Spinal cord (tissue), 10 donors: ENCODE measurements around the gene PFKP. TPM values are rescaled to one million over a fixed set of nuclear protein-coding genes. Genes with fewer than 3 reads are reported as not detected.
"Not testable (repeated sequence)": the region's sequence is repeated elsewhere in the genome, so short reads cannot be mapped to it uniquely, and the experiment has no call there.

Experiments used
- DNase-seq, 6 donors: peaks; one replicate each; pipeline versions ENCODE4 v3.0.0 to v3.0.0-alpha.2; 2013 to 2015; ENCODE audit warnings: low spot score in 6 of 6, low read depth in 4 of 6
- H3K27ac ChIP-seq: one replicate; pipeline ENCODE4 v1.5.1; 2013; ENCODE audit warnings: low read depth, low read length, control low read depth
- H3K27me3 ChIP-seq: one replicate; pipeline ENCODE4 v1.6.1; 2013; ENCODE audit warnings: low read length; ENCODE audit not compliant: control insufficient read depth, insufficient read depth
- H3K36me3 ChIP-seq: one replicate; pipeline ENCODE4 v1.6.1; 2013; ENCODE audit warnings: low read length; ENCODE audit not compliant: control insufficient read depth, insufficient read depth
- H3K4me1 ChIP-seq: one replicate; pipeline ENCODE4 v1.6.1; 2013; ENCODE audit warnings: low read length; ENCODE audit not compliant: control insufficient read depth, insufficient read depth
- H3K4me3 ChIP-seq: one replicate; pipeline ENCODE4 v1.5.1; 2013; ENCODE audit warnings: low read depth, low read length, control low read depth
- H3K9me3 ChIP-seq: one replicate; pipeline ENCODE4 v1.6.1; 2013; ENCODE audit warnings: low read length; ENCODE audit not compliant: control insufficient read depth, insufficient read depth
- WGBS: methylation state at CpG from one replicate; pipeline ENCODE4 v1.1.5; 2013; ENCODE audit warnings: missing lambda C conversion rate; ENCODE audit not compliant: insufficient coverage; 5-methylcytosine and 5-hydroxymethylcytosine counted together
- polyA plus RNA-seq, 2 donors: library from polyadenylated mRNA; unstranded; fragments of 120-200 nt; gene quantifications; one replicate each; pipeline ENCODE4 v1.2.1, GENCODE V29; 2013; ENCODE audit not compliant: insufficient read length in 2 of 2
- total RNA-seq, 2 donors: library from RNA; depleted of rRNA in 1 of 2; stranded (reverse); fragments of 120-200 nt in 1 of 2; fragments of >200 nt in 1 of 2; gene quantifications; one replicate each; pipeline versions ENCODE4 v1.2.3 to v1.2.4, GENCODE V29; 2013 to 2014
- donor health status: healthy.

The PFKP gene
- total and polyA plus RNA-seq, 4 donors, result 76.4 to 178 (median 138) TPM

DNA sequence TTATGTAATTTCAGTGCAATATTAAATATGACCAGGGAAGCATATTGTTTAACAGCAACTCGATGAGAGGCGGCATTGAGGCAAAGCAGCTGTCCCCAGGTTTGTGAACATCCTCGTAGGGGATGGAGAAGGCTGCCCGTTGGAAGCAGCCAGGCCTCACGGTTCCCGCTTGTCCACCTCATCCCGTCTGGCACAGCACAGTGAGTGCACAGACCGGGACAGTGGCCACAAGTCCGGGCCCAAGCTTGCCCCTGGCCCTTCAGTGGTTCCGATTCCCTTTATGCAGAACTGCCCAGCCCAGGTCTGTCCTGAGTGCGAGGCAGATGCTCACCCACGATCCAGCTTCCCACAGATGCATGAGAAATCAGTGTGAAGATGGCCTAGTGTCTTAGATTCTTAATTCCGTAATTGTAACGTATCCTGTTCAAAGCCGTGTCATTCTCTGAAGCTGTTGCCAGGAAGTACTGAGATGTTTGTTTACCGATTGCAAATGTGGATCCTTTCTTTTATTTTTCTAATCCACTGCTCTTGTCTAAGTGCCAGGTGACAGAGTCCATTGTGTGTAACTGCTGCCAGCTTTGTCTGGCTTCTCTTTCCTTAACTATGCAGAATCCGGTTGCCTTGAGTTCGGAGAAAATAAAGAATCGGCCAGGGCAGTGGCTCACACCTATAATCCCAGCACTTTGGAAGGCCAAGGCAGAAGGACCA lies 35.5 kb downstream of the PFKP start:
- peaks cover 67% of the 10 kb centered on the region for H3K36me3 ChIP-seq
- peak overlapping the region; percentile 61 for H3K27ac ChIP-seq
- H3K9me3 ChIP-seq, result no peaks in the 10 kb centered on the region
- WGBS, result 66% methylated on average over 18 of the region's 19 CpGs
- peak in 1 of 6 donors; percentile 80 for DNase-seq
- no peaks in the 10 kb centered on the region for H3K27me3 ChIP-seq
- no peak overlapping the region for H3K4me3 ChIP-seq
- H3K4me1 ChIP-seq, result peaks cover 29% of the 10 kb centered on the region

DNA sequence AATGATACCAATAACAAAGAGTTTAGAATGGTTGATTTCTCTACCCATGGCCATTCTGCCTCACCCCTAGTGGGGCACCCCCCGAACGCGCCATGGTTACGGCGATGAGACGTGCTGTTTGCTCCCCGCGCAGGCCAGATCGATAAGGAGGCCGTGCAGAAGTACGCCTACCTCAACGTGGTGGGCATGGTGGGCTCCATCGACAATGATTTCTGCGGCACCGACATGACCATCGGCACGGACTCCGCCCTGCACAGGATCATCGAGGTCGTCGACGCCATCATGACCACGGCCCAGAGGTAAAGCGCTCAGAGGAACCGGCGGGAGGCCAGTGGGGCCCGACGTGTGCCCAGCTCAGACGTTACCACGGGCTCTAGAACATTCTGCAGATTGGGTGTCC lies 36.3 kb downstream of the PFKP start:
- Histone ChIP-seq H3K36me3 (peaks cover 73% of the 10 kb centered on the region), H3K4me1 (peaks cover 32% of the 10 kb centered on the region), H3K27me3 (no peaks in the 10 kb centered on the region), H3K9me3 (no peaks in the 10 kb centered on the region), H3K4me3 (no peak overlapping the region), H3K27ac (peak overlapping the region; percentile 61)
- no peak for DNase-seq
- 96% methylated on average over 30 of the region's 30 CpGs for WGBS

DNA sequence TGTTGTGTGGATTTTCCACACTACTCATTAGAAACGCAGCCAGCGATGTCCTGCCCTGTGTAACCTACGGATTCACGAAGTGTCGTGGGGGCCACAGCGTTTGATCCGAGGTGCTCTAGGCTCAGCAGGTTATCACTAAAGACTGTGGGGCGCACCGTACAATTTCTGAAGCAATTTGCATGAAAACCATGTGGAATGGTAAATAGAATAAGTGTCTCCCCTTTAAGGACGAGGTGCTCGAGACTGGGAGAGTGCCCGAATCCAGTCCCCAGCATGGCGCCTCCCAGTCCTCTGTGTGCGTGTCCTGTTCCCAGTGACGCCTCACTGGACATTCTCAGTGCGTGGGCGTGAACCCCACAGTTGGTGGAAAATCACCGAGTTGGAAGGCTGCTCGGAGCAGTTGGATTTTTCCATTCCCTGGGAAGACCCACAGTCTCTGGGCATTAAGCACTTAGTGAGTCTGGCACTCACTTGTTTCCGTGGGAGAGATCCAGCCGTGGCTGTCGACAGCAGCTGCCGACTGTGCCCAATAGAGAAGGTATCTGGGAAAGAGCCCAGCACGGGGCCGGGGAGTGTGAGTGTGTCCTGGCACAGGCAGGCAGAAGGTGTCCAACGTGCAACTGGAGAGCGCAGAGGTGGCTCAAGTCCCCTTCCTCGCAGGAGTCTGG lies 37.0 kb downstream of the PFKP start:
- H3K27me3 ChIP-seq, result no peaks in the 10 kb centered on the region
- H3K27ac ChIP-seq, result no peak overlapping the region
- peaks cover 32% of the 10 kb centered on the region for H3K4me1 ChIP-seq
- peak in 1 of 6 donors; percentile 32 for DNase-seq
- 71% methylated on average over 24 of the region's 28 CpGs for WGBS
- peaks cover 78% of the 10 kb centered on the region for H3K36me3 ChIP-seq
- H3K4me3 ChIP-seq, result no peak overlapping the region
- no peaks in the 10 kb centered on the region for H3K9me3 ChIP-seq

DNA sequence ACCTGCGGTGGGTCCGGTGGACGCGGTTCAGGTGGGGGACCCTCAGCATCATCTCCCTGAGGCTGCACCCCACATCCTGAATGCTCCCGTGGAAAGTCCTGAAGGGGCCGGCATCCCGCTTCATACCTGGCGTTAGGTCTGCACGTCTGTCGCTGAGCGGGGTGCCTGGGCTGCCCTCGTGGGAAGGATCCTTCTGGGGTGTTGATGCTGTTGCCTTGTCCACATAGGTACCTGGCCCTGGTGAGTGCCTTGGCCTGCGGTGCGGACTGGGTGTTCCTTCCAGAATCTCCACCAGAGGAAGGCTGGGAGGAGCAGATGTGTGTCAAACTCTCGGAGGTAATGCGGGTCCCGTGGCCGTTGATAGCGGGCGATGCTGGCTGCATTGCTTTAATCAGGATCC lies 37.8 kb downstream of the PFKP start:
- H3K27me3 ChIP-seq, result no peaks in the 10 kb centered on the region
- no peak overlapping the region for H3K27ac ChIP-seq
- no peak for DNase-seq
- peaks cover 75% of the 10 kb centered on the region for H3K36me3 ChIP-seq
- peaks cover 32% of the 10 kb centered on the region for H3K4me1 ChIP-seq
- WGBS, result 99% methylated on average over 20 of the region's 20 CpGs
- no peak overlapping the region for H3K4me3 ChIP-seq
- H3K9me3 ChIP-seq, result no peaks in the 10 kb centered on the region

DNA sequence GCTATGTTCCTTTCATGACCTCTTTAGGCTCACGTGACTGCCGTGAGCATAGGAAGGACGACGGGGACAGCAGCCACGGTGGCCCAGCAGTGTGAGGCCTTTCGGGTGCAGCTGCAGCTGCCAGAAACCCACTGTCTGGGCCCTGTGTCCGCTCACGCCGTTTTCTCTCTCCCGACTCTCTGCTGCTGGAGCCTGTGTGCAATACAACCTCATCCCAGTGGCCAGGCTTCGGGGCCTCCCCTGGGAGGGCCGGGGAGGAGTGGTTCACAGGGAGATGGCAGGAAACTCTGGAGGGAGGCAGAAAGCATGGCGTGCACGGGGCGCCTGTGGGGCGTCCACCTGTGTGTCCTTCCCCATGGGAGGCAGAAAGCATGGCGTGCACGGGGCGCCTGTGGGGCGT lies 38.6 kb downstream of the PFKP start:
- no peaks in the 10 kb centered on the region for H3K9me3 ChIP-seq
- peaks cover 73% of the 10 kb centered on the region for H3K36me3 ChIP-seq
- no peak overlapping the region for H3K4me3 ChIP-seq
- 76% methylated on average over 10 of the region's 20 CpGs for WGBS
- H3K27me3 ChIP-seq, result no peaks in the 10 kb centered on the region
- DNase-seq, result no peak
- H3K4me1 ChIP-seq, result peaks cover 32% of the 10 kb centered on the region
- no peak overlapping the region for H3K27ac ChIP-seq

DNA sequence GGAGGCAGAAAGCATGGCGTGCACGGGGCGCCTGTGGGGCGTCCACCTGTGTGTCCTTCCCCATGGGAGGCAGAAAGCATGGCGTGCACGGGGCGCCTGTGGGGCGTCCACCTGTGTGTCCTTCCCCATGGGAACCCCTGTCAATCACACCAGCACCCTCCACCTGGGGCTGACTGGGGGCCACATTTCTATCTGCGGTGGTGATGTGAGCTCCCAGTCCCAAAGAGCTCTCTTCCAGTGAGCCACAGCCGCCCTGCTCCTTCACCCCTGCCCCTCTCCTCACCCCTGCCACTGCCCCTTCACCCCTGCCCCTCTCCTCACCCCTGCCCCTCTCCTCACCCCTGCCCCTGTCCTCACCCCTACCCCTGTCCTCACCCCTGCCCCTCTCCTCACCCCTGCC lies 39.0 kb downstream of the PFKP start:
- H3K4me3 ChIP-seq, DNase-seq, H3K27ac ChIP-seq, H3K9me3 ChIP-seq, H3K27me3 ChIP-seq: not testable (repeated sequence)
- Histone ChIP-seq H3K4me1 (peaks cover 32% of the 10 kb centered on the region), H3K36me3 (peaks cover 69% of the 10 kb centered on the region)
- WGBS, result 89% methylated on average over 5 of the region's 10 CpGs

DNA sequence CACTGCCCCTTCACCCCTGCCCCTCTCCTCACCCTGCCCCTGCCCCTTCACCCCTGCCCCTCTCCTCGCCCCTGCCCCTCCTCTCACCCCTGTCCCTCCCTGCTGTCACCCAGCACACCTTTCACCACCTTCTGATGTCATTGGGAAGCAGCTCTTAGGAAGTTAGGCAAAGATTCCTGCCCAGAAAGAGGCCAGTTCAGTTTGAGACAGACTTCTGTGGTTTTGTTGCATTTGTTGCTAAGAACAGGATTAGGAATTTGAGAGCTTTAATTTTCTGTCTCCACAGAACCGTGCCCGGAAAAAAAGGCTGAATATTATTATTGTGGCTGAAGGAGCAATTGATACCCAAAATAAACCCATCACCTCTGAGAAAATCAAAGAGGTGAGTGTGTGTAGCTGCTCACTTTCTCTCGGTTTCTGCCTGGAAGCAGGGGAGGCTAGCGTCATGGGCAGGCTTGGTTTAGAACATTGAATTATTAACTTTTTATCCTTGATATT lies 39.6 kb downstream of the PFKP start:
- Histone ChIP-seq H3K9me3 (no peaks in the 10 kb centered on the region), H3K27me3 (no peaks in the 10 kb centered on the region), H3K36me3 (peaks cover 68% of the 10 kb centered on the region), H3K4me1 (peaks cover 38% of the 10 kb centered on the region), H3K27ac (peak overlapping the region; percentile 71), H3K4me3 (peak overlapping the region; percentile 5)
- WGBS, result no CpG with 5 or more reads among the region's 5 CpGs
- DNase-seq, result peak in 1 of 6 donors; percentile 32

DNA sequence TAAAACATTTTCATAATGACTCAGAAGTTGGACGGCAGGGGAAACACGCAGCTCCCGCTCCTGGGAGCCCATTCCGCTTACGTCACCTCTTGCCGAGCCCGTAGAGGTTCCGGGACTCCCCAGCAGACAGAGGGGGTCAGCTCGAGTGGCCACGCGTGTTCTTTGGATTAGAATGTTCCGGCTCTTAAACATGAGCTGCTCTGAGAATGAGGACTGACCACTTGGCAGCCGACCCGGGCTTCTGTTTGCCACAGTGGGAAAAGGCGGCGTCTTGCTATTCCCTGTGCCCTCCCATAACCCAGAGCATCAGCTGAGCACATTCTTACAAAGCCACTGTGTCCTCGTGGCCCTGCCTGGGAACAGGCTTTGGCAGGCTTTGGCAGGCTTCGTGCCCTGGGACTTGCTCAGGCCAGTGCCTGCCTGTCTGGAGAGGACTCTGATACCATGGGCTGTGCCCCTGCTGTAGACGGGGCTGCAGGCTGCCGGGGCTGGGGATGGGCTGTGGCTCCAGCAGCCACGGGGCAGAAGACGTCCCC lies 40.1 kb downstream of the PFKP start:
- Histone ChIP-seq H3K27me3 (no peaks in the 10 kb centered on the region), H3K4me3 (peak overlapping the region; percentile 5), H3K9me3 (no peaks in the 10 kb centered on the region), H3K4me1 (peaks cover 39% of the 10 kb centered on the region), H3K27ac (peak overlapping the region; percentile 71), H3K36me3 (peaks cover 73% of the 10 kb centered on the region)
- peak in 3 of 6 donors; percentile 51 to 84 (median 59) for DNase-seq
- WGBS, result 61% methylated on average over 21 of the region's 22 CpGs

DNA sequence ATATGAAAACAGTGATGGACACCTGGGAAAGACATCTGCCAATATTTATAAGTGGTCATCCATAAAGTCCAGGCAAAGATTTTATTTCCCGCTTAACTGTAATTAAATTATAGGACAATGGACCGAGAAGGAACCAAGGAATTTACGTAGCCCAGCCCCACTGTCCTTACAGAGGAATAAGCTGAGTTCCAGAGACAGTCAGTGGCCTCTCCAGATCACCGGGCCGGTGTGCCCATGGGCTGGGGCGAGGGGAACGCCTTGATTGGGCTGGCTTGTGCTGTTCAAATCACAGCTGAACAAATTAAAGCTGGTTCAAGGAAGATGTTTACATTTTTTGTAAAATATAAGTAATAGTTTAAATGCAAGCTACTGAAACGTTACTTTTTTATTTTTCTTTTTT lies 40.7 kb downstream of the PFKP start:
- no peak for DNase-seq
- peaks cover 75% of the 10 kb centered on the region for H3K36me3 ChIP-seq
- peak overlapping the region; percentile 71 for H3K27ac ChIP-seq
- no peaks in the 10 kb centered on the region for H3K9me3 ChIP-seq
- WGBS, result 86% methylated on average over 4 of the region's 8 CpGs
- H3K4me3 ChIP-seq, result no peak overlapping the region
- peaks cover 34% of the 10 kb centered on the region for H3K4me1 ChIP-seq
- H3K27me3 ChIP-seq, result no peaks in the 10 kb centered on the region
